ENCODE results near the gene ZNF70.

ZNF70 gene

DNA sequence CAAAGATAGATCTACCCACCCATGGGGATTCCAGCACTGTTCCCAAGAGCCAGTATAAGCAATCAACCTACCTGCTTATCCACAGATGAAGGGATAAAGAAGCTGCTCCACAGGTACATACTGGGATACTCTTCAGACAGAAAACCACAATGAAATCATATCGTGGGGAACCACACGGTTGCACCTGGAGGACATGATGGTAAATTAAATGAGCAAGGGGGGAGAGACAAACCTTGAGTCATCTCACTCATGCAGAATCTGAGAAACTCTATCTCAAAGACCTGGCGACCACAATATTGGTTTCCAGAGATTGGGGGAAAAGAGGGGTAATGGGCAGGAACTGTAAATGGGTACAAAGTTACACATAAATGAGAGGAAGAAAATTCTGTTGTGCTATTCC is 45.6 kb downstream of the ZNF70 start:
- H3K9me3 ChIP-seq, result no peaks in the 10 kb centered on the region
- TF ChIP-seq, protein P1, sequence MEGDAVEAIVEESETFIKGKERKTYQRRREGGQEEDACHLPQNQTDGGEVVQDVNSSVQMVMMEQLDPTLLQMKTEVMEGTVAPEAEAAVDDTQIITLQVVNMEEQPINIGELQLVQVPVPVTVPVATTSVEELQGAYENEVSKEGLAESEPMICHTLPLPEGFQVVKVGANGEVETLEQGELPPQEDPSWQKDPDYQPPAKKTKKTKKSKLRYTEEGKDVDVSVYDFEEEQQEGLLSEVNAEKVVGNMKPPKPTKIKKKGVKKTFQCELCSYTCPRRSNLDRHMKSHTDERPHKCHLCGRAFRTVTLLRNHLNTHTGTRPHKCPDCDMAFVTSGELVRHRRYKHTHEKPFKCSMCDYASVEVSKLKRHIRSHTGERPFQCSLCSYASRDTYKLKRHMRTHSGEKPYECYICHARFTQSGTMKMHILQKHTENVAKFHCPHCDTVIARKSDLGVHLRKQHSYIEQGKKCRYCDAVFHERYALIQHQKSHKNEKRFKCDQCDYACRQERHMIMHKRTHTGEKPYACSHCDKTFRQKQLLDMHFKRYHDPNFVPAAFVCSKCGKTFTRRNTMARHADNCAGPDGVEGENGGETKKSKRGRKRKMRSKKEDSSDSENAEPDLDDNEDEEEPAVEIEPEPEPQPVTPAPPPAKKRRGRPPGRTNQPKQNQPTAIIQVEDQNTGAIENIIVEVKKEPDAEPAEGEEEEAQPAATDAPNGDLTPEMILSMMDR (IDR thresholded peaks at IDR 0.05; ENCODE audit: low read depth, low read length), result no peak
- no peaks in the 10 kb centered on the region for H3K4me1 ChIP-seq
- peaks cover 78% of the 10 kb centered on the region for H3K36me3 ChIP-seq
- no peak overlapping the region for H3K4me3 ChIP-seq (ENCODE audit: low read depth, low read length)
- no peaks in the 10 kb centered on the region for H3K27me3 ChIP-seq
- DNase-seq, result no peak

DNA sequence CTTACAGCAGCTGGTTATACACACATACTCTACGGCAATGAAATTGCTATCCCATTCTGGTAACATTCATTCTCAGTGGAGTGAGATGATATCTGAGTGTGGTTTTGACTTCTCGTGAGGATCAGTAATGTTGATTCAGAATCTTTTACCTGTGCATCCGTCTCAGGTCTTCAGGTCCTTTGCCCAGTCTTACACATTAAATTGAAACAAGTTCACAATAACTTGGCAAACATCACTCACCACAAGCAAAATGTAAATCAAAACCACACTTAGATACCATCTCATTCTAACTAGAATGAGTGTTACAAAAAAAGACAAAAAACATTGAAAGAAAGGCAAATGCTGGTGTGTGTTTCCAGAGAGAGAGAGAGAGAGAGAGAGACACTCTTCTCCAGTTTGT is 46.1 kb downstream of the ZNF70 start:
- Histone ChIP-seq H3K9me3 (no peaks in the 10 kb centered on the region), H3K4me3 (ENCODE audit: low read depth, low read length) (no peak overlapping the region)

DNA sequence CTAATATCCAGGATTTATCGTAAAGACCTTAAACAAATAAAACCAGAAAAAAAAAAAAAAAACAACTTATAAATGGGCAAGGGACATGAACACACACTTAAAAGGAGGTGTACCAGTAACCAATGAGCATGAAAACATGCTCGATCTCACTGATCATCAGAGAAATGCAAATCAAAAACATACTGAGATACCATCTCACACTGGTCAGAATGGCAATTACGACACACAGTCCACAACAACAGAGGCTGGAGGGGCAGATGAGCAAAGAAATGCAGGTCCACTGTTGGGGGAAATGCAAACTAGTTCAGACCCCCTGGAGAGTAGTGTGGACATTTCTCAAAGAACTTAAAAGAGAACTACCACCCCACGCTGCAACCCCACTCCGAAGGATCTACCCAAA is 46.9 kb downstream of the ZNF70 start:
- DNase-seq, result no peak
- Histone ChIP-seq H3K4me3 (ENCODE audit: low read depth, low read length) (no peak overlapping the region), H3K9me3 (no peaks in the 10 kb centered on the region), H3K4me1 (no peaks in the 10 kb centered on the region), H3K27me3 (no peaks in the 10 kb centered on the region), H3K36me3 (peaks cover 72% of the 10 kb centered on the region)
- TF ChIP-seq, protein P1 (IDR thresholded peaks at IDR 0.05; ENCODE audit: low read depth, low read length), result no peak

More for the DNA sequence above, 46.1 kb downstream of the ZNF70 start:
- Histone ChIP-seq H3K36me3 (peaks cover 80% of the 10 kb centered on the region), H3K4me1 (no peaks in the 10 kb centered on the region), H3K27me3 (no peaks in the 10 kb centered on the region)
- no peak for DNase-seq
- TF ChIP-seq, protein P1 (IDR thresholded peaks at IDR 0.05; ENCODE audit: low read depth, low read length), result no peak

DNA sequence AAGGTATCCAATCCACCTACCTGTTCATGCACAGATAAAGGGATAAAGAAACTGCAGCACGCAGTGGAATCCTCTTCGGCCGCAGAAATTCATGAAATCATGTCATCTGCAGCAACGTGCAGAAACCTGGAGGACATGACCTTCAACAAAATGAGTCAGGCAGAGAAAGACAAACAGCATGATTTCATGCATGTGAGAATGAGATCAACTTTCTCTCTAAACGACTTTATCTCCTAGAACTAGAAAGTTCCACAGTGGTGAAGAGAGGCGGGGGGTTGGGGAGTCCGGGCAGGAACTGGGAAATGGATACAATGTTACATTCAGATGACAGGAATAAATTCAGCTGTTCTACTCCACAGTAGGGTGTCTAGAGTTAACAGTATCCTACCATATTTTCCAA is 50.2 kb downstream of the ZNF70 start:
- Histone ChIP-seq H3K27me3 (no peaks in the 10 kb centered on the region), H3K9me3 (no peaks in the 10 kb centered on the region), H3K4me3 (ENCODE audit: low read depth, low read length) (no peak overlapping the region), H3K4me1 (no peaks in the 10 kb centered on the region), H3K36me3 (peaks cover 46% of the 10 kb centered on the region)
- TF ChIP-seq, protein P1 (IDR thresholded peaks at IDR 0.05; ENCODE audit: low read depth, low read length), result no peak
- DNase-seq, result no peak

DNA sequence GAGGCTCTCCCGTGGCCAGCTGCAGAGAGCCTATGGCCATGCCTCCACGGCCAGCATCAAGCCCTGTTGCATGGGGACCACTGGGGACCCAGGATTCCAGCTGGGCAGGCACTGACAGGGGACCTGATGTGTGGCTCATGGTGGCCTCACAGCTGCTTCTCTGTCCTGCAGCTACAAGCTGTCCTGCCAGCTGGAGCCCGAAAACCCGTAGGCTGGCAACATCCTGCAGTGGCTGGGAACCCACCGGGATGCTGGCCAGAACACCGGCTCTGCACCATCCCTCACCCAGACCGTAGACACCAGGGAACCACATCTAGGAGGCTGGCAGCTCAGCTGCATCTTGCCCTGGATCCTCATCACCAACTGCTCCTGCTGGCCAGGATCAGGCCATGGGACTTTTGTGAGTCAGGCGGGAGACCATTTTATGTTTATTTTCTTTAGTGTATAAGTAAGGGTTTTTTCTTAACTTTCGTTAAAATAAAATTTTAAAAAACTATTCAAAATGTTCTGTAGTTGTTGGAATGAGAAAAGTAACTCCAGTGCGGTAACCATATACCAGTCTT is 52.2 kb downstream of the ZNF70 start:
- Histone ChIP-seq H3K9me3 (no peaks in the 10 kb centered on the region), H3K27me3 (no peaks in the 10 kb centered on the region), H3K4me1 (no peaks in the 10 kb centered on the region), H3K36me3 (peaks cover 41% of the 10 kb centered on the region), H3K4me3 (ENCODE audit: low read depth, low read length) (no peak overlapping the region)
- DNase-seq, result no peak
- TF ChIP-seq, protein P1 (IDR thresholded peaks at IDR 0.05; ENCODE audit: low read depth, low read length), result no peak

DNA sequence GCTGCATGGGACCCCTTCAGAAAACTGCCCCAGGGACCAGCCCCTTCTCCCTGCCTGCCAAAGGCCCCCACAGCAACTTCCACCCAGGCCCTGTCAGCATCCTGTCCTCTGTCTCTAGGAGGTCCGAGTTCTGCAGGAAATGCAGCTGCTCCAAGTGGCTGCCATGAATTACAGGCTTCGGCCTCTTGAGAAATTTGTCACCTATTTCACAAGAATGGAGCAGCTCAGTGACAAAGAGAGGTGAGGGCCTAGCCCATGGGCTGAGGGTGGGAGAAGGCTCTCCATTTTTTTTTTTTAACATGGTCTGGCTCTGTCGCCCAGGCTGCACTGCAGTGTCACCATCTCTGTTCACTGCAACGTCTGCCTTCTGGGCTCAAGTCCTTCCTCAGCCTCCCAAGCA is 52.8 kb downstream of the ZNF70 start:
- no peak for DNase-seq
- peaks cover 41% of the 10 kb centered on the region for H3K36me3 ChIP-seq
- H3K4me1 ChIP-seq, result no peaks in the 10 kb centered on the region
- no peaks in the 10 kb centered on the region for H3K9me3 ChIP-seq
- no peaks in the 10 kb centered on the region for H3K27me3 ChIP-seq
- H3K4me3 ChIP-seq (ENCODE audit: low read depth, low read length), result no peak overlapping the region
- TF ChIP-seq, protein P1 (IDR thresholded peaks at IDR 0.05; ENCODE audit: low read depth, low read length), result no peak
